ENCODE measurements around the gene SLC1A4.

The SLC1A4 gene

GRCh38 chr2:65046633-65047407 is 57.6 kb downstream of the SLC1A4 start:
- no peak for FAIRE-seq
- DNase-seq (ENCODE audit: insufficient read length, low spot score), result no peak

GRCh38 chr2:65049010-65049639 is 59.9 kb downstream of the SLC1A4 start:
- FAIRE-seq, result no peak
- no peak for DNase-seq (ENCODE audit: insufficient read length, low spot score)

GRCh38 chr2:65050931-65051330 is 61.7 kb downstream of the SLC1A4 start:
- no peak for DNase-seq (ENCODE audit: insufficient read length, low spot score)
- no peak for FAIRE-seq

GRCh38 chr2:65053199-65053598 is 64.0 kb downstream of the SLC1A4 start:
- DNase-seq (ENCODE audit: insufficient read length, low spot score) (no peak), FAIRE-seq (no peak)

GRCh38 chr2:65054749-65055421 is 65.7 kb downstream of the SLC1A4 start:
- FAIRE-seq, result no peak
- DNase-seq (ENCODE audit: insufficient read length, low spot score), result no peak

GRCh38 chr2:65055422-65056214 is 66.4 kb downstream of the SLC1A4 start:
- DNase-seq (ENCODE audit: insufficient read length, low spot score) (no peak), FAIRE-seq (no peak)

GRCh38 chr2:65056215-65057053 is 67.2 kb downstream of the SLC1A4 start, which contains the start of gene CEP68:
Gene CEP68, plus strand, starts transcription at chr2:65056416. Its CDS starts 13,029 bp downstream, at chr2:65069445.
- peak; percentile 98 for FAIRE-seq
- DNase-seq (ENCODE audit: insufficient read length, low spot score), result peak; percentile 99

- no peak for DNase-seq (ENCODE audit: insufficient read length, low spot score)
- FAIRE-seq, result no peak
Measured at GRCh38 chr2:65057054-65057375, 67.8 kb downstream of the SLC1A4 start.

- FAIRE-seq (no peak), DNase-seq (ENCODE audit: insufficient read length, low spot score) (no peak)
Measured at GRCh38 chr2:65057391-65058052, 68.3 kb downstream of the SLC1A4 start.

- FAIRE-seq (no peak), DNase-seq (ENCODE audit: insufficient read length, low spot score) (no peak)
Measured at GRCh38 chr2:65059071-65059470, 69.9 kb downstream of the SLC1A4 start.

- FAIRE-seq (no peak), DNase-seq (ENCODE audit: insufficient read length, low spot score) (no peak)
Measured at GRCh38 chr2:65061146-65061909, 72.1 kb downstream of the SLC1A4 start.

GRCh38 chr2:65061910-65062339 is 72.7 kb downstream of the SLC1A4 start:
- DNase-seq (ENCODE audit: insufficient read length, low spot score), result no peak
- FAIRE-seq, result no peak

GRCh38 chr2:65062843-65063825 is 73.9 kb downstream of the SLC1A4 start:
- no peak for FAIRE-seq
- DNase-seq (ENCODE audit: insufficient read length, low spot score), result no peak

GRCh38 chr2:65064728-65065552 is 75.7 kb downstream of the SLC1A4 start:
- DNase-seq (ENCODE audit: insufficient read length, low spot score), result no peak
- no peak for FAIRE-seq

- no peak for DNase-seq (ENCODE audit: insufficient read length, low spot score)
- FAIRE-seq, result no peak
Measured at GRCh38 chr2:65067806-65068553, 78.8 kb downstream of the SLC1A4 start.

- DNase-seq (ENCODE audit: insufficient read length, low spot score) (no peak), FAIRE-seq (no peak)
Measured at GRCh38 chr2:65069439-65069824, 80.2 kb downstream of the SLC1A4 start.
